DND-41 (cell line): ENCODE results near the gene TENT5A.
"Not testable (repeated sequence)": the region's sequence is repeated elsewhere in the genome, so short reads cannot be mapped to it uniquely, and the experiment has no call there.

Source experiments
- CTCF ChIP-seq: IDR thresholded peaks from 2 replicates; pipeline ENCODE4 v1.5.1; 2012; ENCODE audit warnings: borderline replicate concordance, low read length, moderate library complexity, mild to moderate bottlenecking; ENCODE audit not compliant: poor library complexity, severe bottlenecking; ENCODE audit errors: extremely low read depth
- EZH2 ChIP-seq: IDR thresholded peaks from 3 replicates; pipeline ENCODE4 v1.6.1; 2012; ENCODE audit warnings: borderline replicate concordance, low read depth, mild to moderate bottlenecking, moderate library complexity, low read length, inconsistent platforms; ENCODE audit not compliant: severe bottlenecking

DNA sequence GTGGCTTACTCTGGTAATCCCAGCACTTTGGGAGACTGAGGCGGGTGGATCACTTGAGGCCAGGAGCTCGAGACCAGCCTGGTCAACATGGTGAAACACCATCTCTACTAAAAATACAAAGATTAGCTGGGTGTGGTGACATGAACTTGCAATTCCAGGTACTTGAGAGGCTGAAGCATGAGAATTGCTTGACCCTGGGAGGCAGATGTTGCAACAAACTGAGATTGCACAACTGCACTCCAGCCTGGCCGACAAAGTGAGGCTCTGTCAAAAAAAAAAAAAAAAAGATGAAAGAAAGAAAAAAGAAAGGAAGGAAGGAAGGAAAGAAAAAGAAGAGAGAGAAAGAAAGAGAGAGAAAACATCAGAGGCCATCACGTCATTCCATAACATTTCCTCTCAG, 23.7 kb upstream of the TENT5A start:
- TF ChIP-seq CTCF, EZH2: not testable (repeated sequence)
